PC-3 (cell line): ENCODE results near the gene KMT2C.

Experiments used
- EZH2 ChIP-seq: fragments of 300-600 bp; sonication (generic); IDR thresholded peaks from one replicate; pipeline ENCODE4 v1.6.1; 2017; ENCODE audit warnings: antibody characterized with exemption, mild to moderate bottlenecking, low read length; ENCODE audit not compliant: unreplicated experiment
- EZH2phosphoT487 ChIP-seq: fragments of 300-600 bp; sonication (generic); IDR thresholded peaks from 2 replicates; pipeline ENCODE4 v1.6.1; 2018; ENCODE audit warnings: mild to moderate bottlenecking, antibody characterized with exemption, low read length, borderline replicate concordance
- TF ChIP-seq, protein P1 (sequence below): fragments of 300-600 bp; sonication (generic); conservative IDR thresholded peaks from 2 replicates; pipeline ENCODE4 v1.5.1; 2017; ENCODE audit warnings: antibody characterized with exemption, low read depth, mild to moderate bottlenecking, low read length

DNA sequence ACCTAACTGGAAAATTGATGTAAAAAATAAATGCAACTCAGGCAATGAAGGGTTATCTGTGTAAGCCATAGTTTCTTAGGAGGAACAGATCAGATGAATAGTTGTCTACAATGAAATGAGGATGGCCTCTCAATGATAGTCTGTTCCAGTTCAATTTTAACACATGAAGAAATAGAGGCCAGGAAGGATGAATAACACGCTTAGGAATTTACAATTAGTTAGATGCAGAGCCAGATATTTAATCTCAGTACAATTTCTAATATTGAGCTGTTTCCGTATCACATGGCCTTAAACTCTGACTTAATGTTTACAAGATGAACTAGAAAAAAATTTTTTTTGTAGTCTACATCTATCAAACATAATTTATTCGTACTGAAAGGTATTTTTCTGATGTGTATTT, 233.7 kb downstream of the KMT2C start:
- TF ChIP-seq, protein P1, sequence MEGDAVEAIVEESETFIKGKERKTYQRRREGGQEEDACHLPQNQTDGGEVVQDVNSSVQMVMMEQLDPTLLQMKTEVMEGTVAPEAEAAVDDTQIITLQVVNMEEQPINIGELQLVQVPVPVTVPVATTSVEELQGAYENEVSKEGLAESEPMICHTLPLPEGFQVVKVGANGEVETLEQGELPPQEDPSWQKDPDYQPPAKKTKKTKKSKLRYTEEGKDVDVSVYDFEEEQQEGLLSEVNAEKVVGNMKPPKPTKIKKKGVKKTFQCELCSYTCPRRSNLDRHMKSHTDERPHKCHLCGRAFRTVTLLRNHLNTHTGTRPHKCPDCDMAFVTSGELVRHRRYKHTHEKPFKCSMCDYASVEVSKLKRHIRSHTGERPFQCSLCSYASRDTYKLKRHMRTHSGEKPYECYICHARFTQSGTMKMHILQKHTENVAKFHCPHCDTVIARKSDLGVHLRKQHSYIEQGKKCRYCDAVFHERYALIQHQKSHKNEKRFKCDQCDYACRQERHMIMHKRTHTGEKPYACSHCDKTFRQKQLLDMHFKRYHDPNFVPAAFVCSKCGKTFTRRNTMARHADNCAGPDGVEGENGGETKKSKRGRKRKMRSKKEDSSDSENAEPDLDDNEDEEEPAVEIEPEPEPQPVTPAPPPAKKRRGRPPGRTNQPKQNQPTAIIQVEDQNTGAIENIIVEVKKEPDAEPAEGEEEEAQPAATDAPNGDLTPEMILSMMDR = no peak
- TF ChIP-seq EZH2 (no peak), EZH2phosphoT487 (no peak)
